Osteoblast (primary cell): ENCODE results near the gene NT5E. TPM values are rescaled to one million over a fixed set of nuclear protein-coding genes. Genes with fewer than 3 reads are reported as not detected.

Source experiments
- DNase-seq: peaks from one replicate; pipeline ENCODE4 v3.0.0; 2011; ENCODE audit warnings: low spot score, mixed read lengths; ENCODE audit not compliant: insufficient read length; ENCODE audit errors: missing footprints
- H2AFZ ChIP-seq: 2 replicates; pipeline ENCODE4 v1.6.0; 2011; ENCODE audit warnings: mild to moderate bottlenecking, low read length
- H3K27ac ChIP-seq: 2 replicates; pipeline ENCODE4 v1.5.1; 2011; ENCODE audit warnings: mild to moderate bottlenecking, low read depth, low read length, moderate library complexity
- H3K27me3 ChIP-seq: 2 replicates; pipeline ENCODE4 v1.6.0; 2012; ENCODE audit warnings: mild to moderate bottlenecking, control low read depth, inconsistent platforms, low read length, moderate library complexity; ENCODE audit not compliant: insufficient read depth
- H3K36me3 ChIP-seq: 2 replicates; pipeline ENCODE4 v1.5.1; 2011; ENCODE audit warnings: mild to moderate bottlenecking, low read length, control low read depth, moderate library complexity; ENCODE audit not compliant: insufficient read depth
- H3K4me1 ChIP-seq: 2 replicates; pipeline ENCODE4 v1.5.1; 2011; ENCODE audit warnings: mild to moderate bottlenecking, low read length, control low read depth, moderate library complexity; ENCODE audit not compliant: insufficient read depth
- H3K4me2 ChIP-seq: 2 replicates; pipeline ENCODE4 v1.6.0; 2011; ENCODE audit warnings: mild to moderate bottlenecking, low read length; ENCODE audit not compliant: insufficient read depth
- H3K4me3 ChIP-seq: fragments of 200-600 bp; sonication (generic); 3 replicates; pipeline ENCODE4 v1.5.1; 2012; ENCODE audit warnings: mild to moderate bottlenecking, low read length, inconsistent platforms; ENCODE audit not compliant: insufficient read depth
- H3K79me2 ChIP-seq: 2 replicates; pipeline ENCODE4 v1.6.0; 2012; ENCODE audit warnings: mild to moderate bottlenecking, low read length, control low read depth, inconsistent platforms; ENCODE audit not compliant: insufficient read depth
- H3K9me3 ChIP-seq: 2 replicates; pipeline ENCODE4 v1.5.1; 2011; ENCODE audit warnings: low read depth, low read length, control low read depth
- H4K20me1 ChIP-seq: 2 replicates; pipeline ENCODE4 v1.6.0; 2012; ENCODE audit warnings: mild to moderate bottlenecking, low read length, control low read depth; ENCODE audit not compliant: insufficient read depth
- total RNA-seq: library from RNA; depleted of rRNA; stranded (reverse); fragments of >200 nt; gene quantifications from 2 replicates; pipeline ENCODE4 v1.2.3, GENCODE V29; 2012
- TF ChIP-seq, protein P1 (sequence below): IDR thresholded peaks from 2 replicates; pipeline ENCODE4 v1.5.1; 2011; ENCODE audit warnings: mild to moderate bottlenecking, low read depth, low read length, moderate library complexity; ENCODE audit errors: extremely low read depth

Gene NT5E
- total RNA-seq, 1 donor, result 219 TPM

DNA sequence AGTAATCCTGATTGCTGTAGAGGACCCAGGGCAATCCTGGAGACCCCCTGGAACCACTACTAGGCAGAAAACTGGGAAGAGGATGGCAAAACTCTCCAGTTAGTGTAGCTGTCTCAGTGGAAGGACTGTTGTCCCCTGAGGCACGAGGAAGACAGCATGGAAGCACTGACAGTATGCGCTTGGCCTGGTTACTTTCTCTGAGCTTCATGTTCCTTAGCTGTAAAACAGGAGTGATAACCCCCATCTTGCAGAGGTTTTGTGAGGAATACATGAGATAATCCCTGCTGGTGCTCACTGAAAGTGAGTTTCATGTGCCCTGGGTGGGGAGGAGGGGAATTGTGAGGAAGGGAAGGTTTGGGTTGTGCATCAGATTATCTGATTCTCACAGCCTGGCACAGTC is 3.2 kb downstream of the NT5E start:
- Histone ChIP-seq H3K9me3 (no peaks in the 10 kb centered on the region), H2AFZ (no peak overlapping the region), H3K27ac (peak overlapping the region; percentile 92), H3K27me3 (no peaks in the 10 kb centered on the region), H3K4me3 (peak overlapping the region; percentile 86), H3K4me1 (peaks cover 58% of the 10 kb centered on the region), H3K4me2 (peak overlapping the region; percentile 78), H3K36me3 (peaks cover 32% of the 10 kb centered on the region), H4K20me1 (peaks cover 41% of the 10 kb centered on the region), H3K79me2 (peaks cover 95% of the 10 kb centered on the region)
- TF ChIP-seq, protein P1, sequence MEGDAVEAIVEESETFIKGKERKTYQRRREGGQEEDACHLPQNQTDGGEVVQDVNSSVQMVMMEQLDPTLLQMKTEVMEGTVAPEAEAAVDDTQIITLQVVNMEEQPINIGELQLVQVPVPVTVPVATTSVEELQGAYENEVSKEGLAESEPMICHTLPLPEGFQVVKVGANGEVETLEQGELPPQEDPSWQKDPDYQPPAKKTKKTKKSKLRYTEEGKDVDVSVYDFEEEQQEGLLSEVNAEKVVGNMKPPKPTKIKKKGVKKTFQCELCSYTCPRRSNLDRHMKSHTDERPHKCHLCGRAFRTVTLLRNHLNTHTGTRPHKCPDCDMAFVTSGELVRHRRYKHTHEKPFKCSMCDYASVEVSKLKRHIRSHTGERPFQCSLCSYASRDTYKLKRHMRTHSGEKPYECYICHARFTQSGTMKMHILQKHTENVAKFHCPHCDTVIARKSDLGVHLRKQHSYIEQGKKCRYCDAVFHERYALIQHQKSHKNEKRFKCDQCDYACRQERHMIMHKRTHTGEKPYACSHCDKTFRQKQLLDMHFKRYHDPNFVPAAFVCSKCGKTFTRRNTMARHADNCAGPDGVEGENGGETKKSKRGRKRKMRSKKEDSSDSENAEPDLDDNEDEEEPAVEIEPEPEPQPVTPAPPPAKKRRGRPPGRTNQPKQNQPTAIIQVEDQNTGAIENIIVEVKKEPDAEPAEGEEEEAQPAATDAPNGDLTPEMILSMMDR, result no peak
- no peak for DNase-seq

DNA sequence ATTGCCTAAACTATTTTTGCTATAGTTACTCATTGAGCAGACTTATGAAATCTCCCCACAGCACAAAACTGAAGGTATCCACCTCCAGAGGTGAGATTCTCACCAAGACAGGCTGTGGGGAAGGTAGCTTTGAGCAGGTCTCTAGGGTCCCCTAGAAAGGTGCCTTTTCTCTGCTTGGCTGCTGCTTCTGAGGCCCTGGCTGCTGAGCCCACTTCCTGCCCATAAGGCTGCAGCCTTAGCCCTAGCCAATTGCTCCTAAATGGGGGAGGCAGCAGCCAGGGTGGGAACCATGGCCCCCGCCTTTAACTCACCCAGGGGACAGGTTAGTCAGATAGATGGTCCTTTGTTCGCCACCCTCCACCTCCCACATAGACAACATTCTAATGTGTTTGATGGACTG is 3.6 kb downstream of the NT5E start:
- Histone ChIP-seq H3K9me3 (no peaks in the 10 kb centered on the region), H3K4me3 (peak overlapping the region; percentile 86), H3K36me3 (peaks cover 32% of the 10 kb centered on the region), H3K27me3 (no peaks in the 10 kb centered on the region), H2AFZ (no peak overlapping the region), H3K27ac (peak overlapping the region; percentile 92), H4K20me1 (peaks cover 41% of the 10 kb centered on the region), H3K79me2 (peaks cover 94% of the 10 kb centered on the region), H3K4me1 (peaks cover 58% of the 10 kb centered on the region), H3K4me2 (peak overlapping the region; percentile 78)
- TF ChIP-seq, protein P1, result no peak
- no peak for DNase-seq

GRCh38 chr6:85455471-85456026 is 5.7 kb downstream of the NT5E start:
- Histone ChIP-seq H3K4me2 (peak overlapping the region; percentile 30), H4K20me1 (peaks cover 41% of the 10 kb centered on the region), H3K4me1 (peaks cover 74% of the 10 kb centered on the region), H3K9me3 (no peaks in the 10 kb centered on the region), H3K4me3 (no peak overlapping the region), H2AFZ (no peak overlapping the region), H3K27ac (peak overlapping the region; percentile 34), H3K36me3 (peaks cover 32% of the 10 kb centered on the region), H3K27me3 (no peaks in the 10 kb centered on the region), H3K79me2 (peaks cover 94% of the 10 kb centered on the region)
- no peak for DNase-seq
- TF ChIP-seq, protein P1, result no peak

GRCh38 chr6:85456782-85457181 is 6.9 kb downstream of the NT5E start:
- TF ChIP-seq, protein P1, result no peak
- Histone ChIP-seq H4K20me1 (peaks cover 41% of the 10 kb centered on the region), H3K4me1 (peaks cover 87% of the 10 kb centered on the region), H3K4me2 (peak overlapping the region; percentile 1), H3K9me3 (no peaks in the 10 kb centered on the region), H2AFZ (no peak overlapping the region), H3K27me3 (no peaks in the 10 kb centered on the region), H3K36me3 (peaks cover 34% of the 10 kb centered on the region), H3K4me3 (no peak overlapping the region), H3K27ac (peak overlapping the region; percentile 34), H3K79me2 (peaks cover 94% of the 10 kb centered on the region)
- no peak for DNase-seq
